ENCODE measurements around the gene SIAH1.

DNA sequence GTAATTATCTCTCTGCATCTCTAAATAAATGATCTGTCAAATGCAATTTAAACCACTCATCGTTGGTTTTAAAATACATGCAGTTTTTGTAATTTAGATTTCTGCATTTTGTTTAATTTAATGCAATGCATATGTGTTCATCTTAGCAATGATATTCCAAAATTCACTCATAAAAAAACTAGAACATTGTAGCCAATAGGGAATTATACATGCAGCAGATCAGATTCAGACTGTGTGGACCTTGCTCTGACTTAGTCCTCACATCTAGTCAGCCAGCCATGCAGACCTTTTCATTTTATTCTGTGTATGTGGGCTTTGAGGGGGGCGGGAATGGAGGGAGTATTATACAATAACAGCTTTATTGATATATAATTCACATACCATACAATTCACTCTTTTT, 37.3 kb upstream of the SIAH1 start:
- TF ChIP-seq FOXP2 (optimal IDR thresholded peaks at IDR 0.05; ENCODE audit: control extremely low read depth, extremely low read length, insufficient read depth), result no peak
- no peak for TF ChIP-seq POLR2AphosphoS5 (IDR thresholded peaks at IDR 0.05; ENCODE audit: borderline replicate concordance, low read depth, low read length)
